Lung microvascular endothelial cell (primary cell): ENCODE measurements around the gene MEG3. TPM values are rescaled to one million over a fixed set of nuclear protein-coding genes. Genes with fewer than 3 reads are reported as not detected.

ENCODE experiments used
- DNase-seq, 2 donors: peaks; one replicate each; pipeline versions ENCODE4 v3.0.0 to v3.0.0-alpha.2; 2010; ENCODE audit warnings: low read depth in 2 of 2
- total RNA-seq: library from RNA; depleted of rRNA; stranded (reverse); fragments of >200 nt; gene quantifications from 2 replicates; pipeline ENCODE4 v1.2.1, GENCODE V29; 2014

MEG3 gene
- total RNA-seq, 1 donor from 2014 or later: 0.99 TPM

- no peak for DNase-seq
These were observed 69.5 kb downstream of the MEG3 start for GRCh38 chr14:100895411-100895810.

DNA sequence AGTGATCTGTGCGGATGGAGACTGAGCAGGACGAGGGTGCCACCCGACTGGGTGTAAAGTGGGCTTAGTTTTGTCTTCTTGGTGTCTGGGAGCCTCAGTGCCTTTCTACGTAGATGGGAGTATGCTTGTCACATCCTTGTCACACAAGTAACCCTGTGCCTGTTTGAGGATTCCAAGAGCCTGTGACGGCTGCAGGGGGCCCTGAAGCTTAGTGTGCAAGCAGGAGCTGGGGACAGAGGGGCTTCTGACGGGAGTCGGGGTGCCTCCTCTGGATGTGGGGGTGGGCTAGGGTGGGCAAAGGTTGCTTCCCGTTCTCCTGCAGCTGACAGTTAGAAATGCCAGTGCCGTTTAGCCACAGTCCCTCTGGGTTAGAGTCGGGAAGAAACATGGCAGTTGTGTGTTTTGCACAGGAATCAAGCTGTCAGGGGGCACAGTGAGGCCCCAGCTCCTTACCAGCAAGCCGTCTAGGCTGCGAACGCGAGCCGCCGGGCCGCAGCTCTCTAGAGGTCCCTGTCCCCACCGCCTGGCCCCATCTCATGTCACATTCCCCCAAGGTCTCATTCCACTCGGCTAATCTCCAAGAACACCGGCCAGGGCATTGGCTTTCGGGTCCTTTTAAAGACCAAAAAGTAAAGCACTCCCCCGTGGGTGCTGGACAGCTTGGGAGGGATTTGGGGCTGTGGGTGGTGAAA is 70.6 kb downstream of the MEG3 start:
- DNase-seq: no peak

DNA sequence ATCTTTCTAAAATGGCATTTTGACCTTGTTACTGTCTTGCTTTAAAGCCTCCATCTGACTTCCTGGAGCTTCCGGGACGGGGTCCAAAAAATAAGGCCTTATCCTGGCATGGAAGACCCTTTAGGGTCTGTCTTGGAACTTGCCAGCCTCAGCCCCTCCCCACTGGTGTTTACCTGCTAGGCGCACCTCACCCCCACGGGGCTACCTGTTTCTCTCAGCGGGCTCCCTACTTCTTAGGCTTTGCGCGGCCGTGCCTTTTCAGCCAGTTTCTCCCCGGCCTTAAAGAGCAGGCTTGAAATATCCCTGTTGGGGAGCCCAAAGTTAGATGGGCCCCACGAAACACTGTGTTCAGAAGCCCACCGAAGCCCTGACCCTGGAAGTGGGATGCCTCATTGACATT is 72.5 kb downstream of the MEG3 start:
- no peak for DNase-seq

DNA sequence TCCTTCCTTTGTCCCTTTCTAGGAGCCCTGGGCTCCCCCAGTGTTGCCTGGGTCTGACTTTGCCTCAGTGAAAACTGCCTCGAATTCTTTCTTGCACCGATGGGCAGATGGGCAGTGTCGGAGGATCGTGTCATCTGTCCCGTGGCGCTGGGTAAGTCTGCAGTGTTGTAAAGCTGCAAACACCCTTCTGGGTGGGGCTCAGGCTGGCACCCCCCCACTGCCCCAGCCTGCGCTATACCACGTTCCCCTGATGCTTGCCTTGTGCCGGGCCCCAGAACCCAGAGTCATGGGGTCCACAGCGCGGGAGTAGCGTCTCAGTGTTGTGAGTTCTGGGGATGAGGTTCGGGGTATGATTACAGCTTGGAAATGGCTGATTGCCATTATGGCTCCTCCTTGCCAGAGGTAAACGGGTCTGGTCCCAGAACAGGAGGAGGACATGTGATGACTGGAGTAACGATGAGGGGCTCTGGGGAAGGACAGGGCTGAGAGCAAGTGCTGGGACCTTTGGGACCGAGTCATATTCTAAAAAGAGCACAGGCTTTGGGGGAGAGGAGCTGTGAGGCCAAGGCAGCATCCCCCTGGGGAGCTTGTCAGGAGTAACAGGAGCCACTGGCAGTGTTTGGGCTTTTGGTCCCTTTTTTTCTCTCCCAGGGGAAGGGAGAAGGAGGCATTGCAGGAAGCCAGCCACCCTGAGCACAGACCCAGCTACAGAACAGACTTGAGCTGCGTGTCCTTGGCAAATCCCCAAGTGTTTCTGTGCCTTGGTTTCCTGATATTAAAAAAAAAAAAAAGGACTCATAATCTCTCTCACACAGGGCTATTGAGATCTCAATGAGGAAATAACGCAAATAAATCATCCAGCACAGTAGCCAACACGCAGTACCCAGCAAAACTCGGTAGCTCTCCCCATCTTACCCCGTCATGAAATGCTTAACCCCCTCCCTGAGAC is 73.3 kb downstream of the MEG3 start:
- peak in 1 of 2 donors; percentile 51 for DNase-seq

DNA sequence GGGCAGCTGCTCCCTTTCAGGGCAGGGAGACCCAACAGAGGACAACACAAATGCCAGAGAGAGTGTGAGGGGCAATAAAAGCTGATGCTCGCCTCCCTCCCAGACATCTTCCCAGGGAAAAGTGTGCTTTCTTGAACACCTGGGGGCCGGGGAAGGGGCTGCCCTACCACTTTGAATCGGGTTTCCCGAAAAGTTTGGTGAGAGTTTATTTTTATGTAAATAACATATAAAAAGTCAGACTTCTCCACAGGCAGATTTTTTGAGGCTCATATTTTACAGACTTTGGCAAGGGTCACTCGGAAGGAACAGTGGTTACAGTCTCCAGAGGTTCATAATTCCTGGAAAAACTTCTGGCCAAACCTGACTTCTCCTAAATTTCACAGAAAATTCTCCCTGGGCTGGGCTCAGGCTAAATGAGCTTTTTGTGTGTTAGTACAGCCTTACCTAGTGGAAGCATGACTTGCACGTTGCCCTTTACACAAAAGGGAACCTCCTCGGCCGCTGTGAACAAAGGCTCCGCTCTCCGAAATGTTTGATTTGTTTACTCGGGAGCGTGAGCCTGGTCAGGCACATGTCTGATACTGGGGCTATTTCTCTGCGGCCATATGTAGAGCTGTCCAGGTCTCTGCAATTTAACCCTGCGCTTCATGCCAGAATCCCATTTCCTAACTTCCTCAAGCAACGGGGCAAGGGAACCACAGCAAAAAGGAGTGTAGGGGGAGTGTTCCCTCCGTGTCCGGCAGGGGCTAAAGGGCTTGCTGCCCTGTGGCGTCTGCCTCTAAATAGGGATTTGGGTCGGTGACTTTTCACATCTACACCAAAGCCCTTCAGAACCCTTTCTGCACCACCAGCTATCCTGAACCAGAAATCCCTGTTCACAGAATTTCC is 74.2 kb downstream of the MEG3 start:
- peak in 1 of 2 donors; percentile 3 for DNase-seq

GRCh38 chr14:100900837-100901390 is 75.0 kb downstream of the MEG3 start:
- peak; percentile 19 to 58 for DNase-seq

GRCh38 chr14:100901391-100902183 is 75.7 kb downstream of the MEG3 start:
- no peak for DNase-seq

DNA sequence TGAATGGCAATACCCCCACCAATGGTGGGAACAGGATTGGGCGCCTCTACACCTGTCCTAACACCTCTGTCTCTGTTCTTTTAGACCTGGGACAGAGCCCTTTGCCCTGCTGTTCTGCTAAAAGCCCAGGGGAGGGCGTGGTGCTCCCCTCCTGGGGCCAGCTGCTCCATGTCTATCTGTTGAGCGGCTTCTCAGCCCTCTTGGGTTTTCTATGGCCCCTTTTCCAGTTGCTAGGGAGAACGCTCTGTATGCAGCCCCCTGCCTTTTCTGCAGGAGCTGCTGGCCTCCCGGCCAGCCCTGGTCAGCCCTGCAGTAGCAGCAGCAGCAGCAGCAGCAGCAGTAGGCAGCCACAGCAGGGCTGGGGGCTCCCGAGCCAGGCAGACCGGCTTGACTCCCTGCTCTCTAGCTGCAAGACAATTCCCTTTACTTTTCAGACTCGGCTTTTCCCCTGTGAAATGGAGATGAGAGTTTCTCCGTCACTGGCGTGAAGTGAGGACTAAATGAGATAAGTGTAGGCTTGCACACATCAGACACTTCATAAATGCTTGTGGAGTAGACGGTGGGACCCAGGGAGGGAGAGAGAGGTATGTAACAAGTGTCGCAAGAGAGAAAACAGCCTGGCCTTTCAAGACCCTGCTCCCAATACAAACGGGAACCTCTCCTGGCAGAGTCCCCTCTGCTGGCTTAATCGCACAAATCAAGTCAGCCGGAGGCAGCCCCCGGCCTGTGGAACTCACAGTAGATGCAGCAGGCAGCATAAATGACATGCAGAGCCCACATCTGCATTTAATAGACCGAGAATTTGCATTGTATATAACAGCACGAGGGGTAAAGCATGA is 76.6 kb downstream of the MEG3 start:
- no peak for DNase-seq

DNA sequence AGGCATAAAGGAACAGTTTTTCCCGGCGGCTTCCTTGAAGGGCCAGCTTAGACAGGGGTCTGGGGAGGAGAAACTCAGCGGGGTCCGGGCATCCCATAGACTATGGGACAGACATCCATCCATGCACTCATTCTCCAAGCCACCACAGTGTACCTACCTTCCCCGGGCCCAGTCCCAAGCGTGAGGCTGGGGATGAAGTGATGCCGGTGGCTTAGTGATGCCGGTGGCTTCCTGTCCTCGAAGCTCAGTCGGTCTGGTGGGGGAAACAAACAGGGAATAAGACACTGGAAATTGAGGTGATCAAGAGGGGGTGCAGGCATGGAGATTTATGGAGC is 77.2 kb downstream of the MEG3 start:
- no peak for DNase-seq

- DNase-seq: no peak
These were observed 77.8 kb downstream of the MEG3 start, which contains the start of gene RTL1 for GRCh38 chr14:100903672-100904185. TSS of gene RTL1 (minus strand) at chr14:100903722. CDS start at chr14:100884788, 18,934 bp downstream.

- DNase-seq: no peak
These were observed 78.6 kb downstream of the MEG3 start for GRCh38 chr14:100904307-100905087.

- no peak for DNase-seq
These were observed 79.2 kb downstream of the MEG3 start for GRCh38 chr14:100905166-100905565.

DNA sequence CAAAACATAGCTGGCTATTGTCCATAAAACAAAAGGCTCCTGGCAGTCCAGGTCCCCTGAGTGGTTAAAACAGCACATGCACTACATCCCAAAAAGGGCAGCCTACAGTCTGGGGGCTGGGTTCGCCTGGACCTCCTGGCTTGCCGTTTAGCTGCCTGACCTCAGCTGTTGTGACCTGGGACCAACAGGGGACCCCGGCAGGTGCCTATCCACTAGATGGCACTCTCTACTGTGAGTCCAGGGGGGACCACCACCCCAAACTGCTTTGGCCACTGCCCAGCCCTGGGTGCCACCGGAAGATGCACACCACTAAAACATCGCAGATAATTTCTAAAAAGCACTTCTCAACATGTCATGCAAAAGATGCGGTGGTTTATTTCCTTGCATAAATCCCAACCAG is 80.5 kb downstream of the MEG3 start:
- no peak for DNase-seq

DNA sequence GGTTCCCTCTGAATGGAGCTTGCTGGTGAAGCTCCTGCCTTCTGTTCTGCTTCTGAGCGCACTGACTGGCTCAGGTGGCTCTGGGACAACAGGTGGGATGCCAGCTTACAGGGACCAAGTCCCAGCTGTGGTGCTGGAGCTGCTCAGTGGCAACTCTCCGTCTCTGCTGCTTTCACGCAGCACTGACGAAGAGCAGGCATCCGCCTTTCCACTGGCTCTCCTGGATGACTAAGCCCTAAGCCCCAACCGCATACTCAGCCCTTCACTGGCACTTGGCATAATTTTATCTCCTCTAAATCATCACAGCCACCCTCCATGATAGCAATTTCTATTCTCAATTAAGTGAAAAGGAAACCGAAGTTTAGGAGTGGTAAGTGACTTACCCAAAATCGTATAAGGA is 81.3 kb downstream of the MEG3 start:
- DNase-seq: no peak

DNA sequence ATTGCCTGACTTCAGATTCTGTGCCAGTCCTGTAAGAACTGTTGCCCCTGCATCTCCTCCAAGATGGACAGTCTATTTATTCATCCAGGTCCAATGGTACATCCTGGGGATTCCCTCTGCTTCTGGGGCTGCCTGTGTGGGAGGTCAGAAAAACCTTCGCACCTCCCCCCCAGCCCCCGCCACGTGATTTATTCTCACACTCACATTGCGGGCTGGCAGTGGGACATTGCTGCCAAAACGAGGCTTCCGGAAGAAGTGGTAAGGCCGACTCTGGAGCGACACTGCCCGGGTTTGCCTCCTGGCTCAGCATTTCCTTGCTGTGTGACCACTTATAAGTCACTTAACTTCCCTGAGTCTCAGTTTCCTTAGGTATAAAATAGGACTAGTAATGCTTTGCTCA is 83.5 kb downstream of the MEG3 start:
- no peak for DNase-seq
